Subcutaneous adipose tissue (tissue), 4 donors: Measurements from ENCODE around the gene COL6A2. TPM values are rescaled to one million over a fixed set of nuclear protein-coding genes. Genes with fewer than 3 reads are reported as not detected.

ENCODE experiments used
- CTCF ChIP-seq: fragments of 450-650 bp; IDR thresholded peaks from one replicate; pipeline ENCODE4 v1.5.1; 2016; ENCODE audit warnings: low read depth, mild to moderate bottlenecking, control low read depth, antibody characterized with exemption, moderate library complexity
- total RNA-seq, 4 donors: library from RNA; depleted of rRNA; stranded (reverse); fragments of >200 nt; gene quantifications; one replicate each; pipeline ENCODE4 v1.1.0, GENCODE V29; 2016

COL6A2 gene
- total RNA-seq, 4 donors from 2014 or later = 223 to 1,493 (median 826) TPM

- TF ChIP-seq CTCF = no peak
Measured at GRCh38 chr21:46078978-46079351, 18.9 kb upstream of the COL6A2 start.

GRCh38 chr21:46079352-46080170, 18.4 kb upstream of the COL6A2 start:
- no peak for TF ChIP-seq CTCF

GRCh38 chr21:46080171-46081021, 17.5 kb upstream of the COL6A2 start:
- TF ChIP-seq CTCF = no peak

GRCh38 chr21:46081022-46081861, 16.7 kb upstream of the COL6A2 start:
- no peak for TF ChIP-seq CTCF

- TF ChIP-seq CTCF = no peak
Measured at GRCh38 chr21:46081862-46082712, 15.8 kb upstream of the COL6A2 start.

- TF ChIP-seq CTCF = no peak
Measured at GRCh38 chr21:46082713-46082962, 15.3 kb upstream of the COL6A2 start.
